HG03442 (cell line): Measurements from ENCODE around the gene DENND2A.
"Not testable (repeated sequence)": the region's sequence is repeated elsewhere in the genome, so short reads cannot be mapped to it uniquely, and the experiment has no call there.

Source experiments
- ATAC-seq: cut with Tn5 transposase; IDR thresholded peaks from one replicate; pipeline ENCODE4 v1.9.1; 2021; ENCODE audit warnings: mild to moderate bottlenecking, moderate library complexity; ENCODE audit not compliant: unreplicated experiment

Gene DENND2A

DNA sequence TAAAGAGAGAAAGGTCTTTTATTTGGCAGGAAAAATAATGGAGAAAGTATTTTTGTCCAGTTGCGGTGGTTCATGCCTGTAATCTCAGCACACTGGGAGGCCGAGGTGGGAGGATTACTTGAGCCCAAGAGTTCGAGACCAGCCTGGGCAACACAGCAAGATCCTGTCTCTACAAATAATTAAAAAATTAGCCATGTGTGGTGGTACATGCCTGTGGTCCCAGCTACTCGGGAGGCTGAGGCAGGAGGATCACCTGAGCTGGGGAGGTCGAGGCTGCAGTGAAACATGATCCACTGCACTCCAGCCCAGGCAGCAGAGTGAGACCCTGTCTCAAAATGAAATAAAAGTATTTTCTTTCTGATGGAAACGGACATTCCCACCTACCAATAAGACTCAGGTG lies 83.5 kb downstream of the DENND2A start:
- no peak for ATAC-seq

DNA sequence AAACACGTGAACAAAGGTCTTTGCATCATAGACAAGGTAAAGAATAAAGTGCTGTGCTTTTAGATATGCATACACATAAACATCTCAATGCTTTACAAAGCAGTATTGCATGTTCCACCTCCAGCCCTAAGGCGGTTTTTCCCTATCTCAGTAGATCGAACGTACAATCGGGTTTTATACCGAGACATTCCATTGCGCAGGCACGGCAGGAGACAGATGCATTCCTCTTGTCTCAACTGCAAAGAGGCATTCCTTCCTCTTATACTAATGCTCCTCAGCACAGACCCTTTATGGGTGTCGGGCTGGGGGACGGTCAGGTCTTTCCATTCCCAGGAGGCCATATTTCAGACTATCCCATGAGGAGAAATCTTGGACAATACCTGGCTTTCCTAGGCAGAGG lies 87.4 kb downstream of the DENND2A start:
- ATAC-seq: not testable (repeated sequence)

DNA sequence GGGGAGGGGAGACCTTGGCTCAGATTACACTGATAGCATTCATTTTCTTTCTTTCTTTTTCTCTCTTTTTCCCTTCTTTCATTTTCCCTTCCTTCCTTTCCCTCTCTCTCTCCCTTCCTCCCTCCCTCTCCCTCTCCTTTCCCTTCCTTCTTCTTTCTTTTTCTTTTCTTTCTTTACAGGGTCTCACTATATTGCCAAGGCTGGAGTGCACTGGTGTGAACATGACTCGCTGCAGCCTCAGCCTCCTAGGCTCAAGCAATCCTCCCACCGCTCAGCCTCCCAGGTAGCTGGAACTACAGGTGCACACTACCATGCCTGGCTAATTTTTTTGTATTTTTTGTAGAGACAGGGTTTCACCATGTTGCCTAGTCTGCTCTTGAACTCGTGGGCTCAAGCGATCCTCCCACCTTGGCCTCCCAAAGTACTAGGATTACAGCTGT lies 88.4 kb downstream of the DENND2A start:
- ATAC-seq: no peak

DNA sequence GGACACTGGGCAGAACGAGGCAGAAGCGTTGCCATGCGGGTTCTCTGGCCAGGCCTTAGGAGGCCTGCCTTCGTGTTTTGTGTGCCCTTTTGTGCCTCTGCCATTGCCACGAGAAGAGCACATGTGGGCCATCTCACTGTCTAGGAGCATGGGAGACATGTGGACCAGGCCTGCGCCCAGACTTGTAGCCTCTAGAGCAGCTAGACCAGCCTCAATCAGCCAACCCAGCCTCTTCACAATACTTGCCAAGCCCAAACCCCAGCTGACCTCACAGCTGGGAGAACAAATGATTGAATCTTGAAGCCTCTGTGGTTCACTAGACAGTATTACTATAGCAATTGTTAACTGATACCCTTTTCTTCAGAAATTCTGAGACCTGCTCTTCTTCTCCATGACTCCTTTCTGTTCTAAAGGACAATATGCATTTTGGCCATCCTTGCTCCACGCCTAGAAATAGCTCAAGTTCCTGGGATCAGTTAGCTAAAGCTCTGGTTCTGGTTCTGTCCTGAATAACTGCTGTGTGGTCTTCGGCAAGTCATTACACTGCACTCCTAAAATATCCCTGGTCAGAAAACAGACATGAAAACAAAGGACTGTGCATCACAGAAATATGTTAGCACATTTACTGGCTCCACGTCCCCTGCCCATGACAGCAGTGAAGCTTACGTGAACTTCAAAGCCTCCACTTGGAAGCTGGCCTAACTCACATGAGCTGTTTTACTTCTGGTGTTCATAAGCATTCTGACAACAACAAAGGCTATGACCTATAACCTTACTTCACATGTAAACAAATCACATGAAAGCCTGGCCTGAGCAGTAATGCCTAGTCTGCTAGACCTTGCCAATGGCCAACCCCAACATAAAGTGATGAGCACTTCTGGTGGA lies 89.0 kb downstream of the DENND2A start:
- ATAC-seq: no peak

GRCh38 chr7:140546947-140547346 lies 93.7 kb downstream of the DENND2A start:
- ATAC-seq: no peak

GRCh38 chr7:140544388-140544826 lies 96.2 kb downstream of the DENND2A start:
- no peak for ATAC-seq

- no peak for ATAC-seq
Observed at GRCh38 chr7:140542228-140542603, 98.4 kb downstream of the DENND2A start.

DNA sequence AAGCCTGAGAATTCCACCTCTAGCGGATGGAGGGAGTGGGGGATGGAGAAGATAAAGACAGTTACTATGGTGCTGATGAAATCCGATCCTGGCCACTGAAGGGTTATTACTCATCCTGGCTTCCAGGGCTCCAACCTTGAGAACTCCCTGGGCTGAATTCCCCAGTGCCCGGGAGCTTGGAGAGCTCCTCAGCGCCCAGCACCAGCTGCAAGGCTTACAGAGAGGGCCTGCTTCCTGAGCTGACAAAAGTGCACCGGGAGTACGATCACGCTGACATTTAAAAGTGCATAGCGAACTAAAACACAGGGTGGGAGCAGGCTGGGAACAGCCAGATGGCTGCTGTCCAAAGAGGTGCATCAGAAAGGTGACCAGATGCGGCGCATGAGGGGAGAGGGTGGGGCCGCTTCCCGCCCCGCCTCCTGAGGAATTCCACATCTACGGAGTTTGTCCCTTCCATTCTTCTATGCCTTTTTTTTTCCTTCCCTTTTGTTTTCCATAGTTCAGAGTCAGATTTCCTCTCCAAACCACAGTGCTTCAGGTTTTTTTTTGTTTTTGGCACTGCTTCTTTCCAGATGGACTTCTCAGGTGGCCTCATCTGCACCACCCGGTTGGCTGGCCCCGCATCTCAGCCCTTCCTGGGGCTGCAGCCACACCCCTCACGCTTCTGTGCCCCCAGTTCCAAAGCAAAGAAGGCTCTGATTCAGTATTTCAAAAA lies 98.9 kb downstream of the DENND2A start:
- no peak for ATAC-seq

DNA sequence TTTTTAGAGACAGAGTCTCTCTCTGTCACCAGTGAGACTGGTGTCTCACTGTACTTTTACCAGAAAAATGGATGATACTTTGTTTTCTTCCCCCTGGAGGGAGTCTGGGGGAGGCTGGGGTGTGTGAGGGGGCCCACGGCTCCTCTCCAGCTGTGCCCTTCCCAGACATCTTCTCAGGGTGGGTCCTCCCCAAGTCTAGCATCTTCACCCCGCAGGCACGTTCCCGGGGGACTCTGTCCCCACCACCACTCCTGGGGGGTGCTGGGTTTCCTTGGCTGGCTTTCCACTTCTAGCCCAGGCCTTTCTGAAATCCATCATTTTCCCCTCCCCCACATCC lies 99.5 kb downstream of the DENND2A start:
- no peak for ATAC-seq

DNA sequence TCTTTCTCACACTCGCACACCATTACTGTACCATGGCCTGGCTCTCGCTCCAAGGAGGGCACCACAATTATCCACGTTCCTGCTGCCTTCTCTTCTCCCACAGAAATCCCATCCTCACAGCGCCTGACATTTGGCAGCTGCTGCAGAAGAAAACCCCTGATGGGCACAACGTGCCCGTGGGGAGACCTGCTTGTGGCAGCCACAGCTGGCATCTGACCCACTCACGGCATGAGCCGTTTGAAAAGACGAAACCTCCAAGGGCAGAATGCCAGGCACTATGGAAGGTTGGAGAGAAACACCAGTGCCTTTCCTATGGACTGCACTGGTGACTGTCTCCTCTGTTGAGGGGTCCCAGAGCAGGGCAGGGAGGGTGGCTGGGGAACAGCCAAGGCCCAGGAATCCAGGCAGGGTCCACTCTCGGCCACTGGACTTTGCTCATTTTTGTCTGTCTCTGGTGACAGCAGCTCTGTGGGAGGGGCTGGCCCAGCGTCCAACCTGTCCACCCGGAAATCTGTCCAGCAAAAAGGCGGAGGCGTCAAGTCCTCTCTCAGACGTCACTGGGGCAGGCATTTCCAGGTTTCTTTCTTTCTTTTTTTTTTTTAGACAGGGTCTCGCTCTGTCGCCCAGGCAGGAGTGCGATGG lies 100.4 kb downstream of the DENND2A start:
- no peak for ATAC-seq

DNA sequence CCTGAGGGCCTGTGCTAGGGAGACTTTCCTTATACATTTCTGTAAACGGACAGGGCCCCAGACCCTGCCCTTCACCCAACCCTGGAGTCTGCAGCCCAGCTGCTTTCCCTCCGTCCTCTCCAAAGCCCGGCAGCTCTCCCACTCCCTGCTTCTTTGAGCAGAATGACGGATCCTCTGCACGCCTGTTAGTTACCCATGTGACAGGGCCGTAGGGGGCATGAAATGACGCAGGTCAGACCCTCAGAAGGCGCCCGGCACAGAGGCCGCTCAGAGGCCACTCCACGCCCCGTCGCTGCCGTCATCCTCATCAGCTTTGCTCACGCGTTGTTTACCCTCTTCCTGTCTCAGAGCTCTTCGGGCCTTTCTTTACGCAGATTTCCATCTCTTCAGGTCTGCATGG lies 101.2 kb downstream of the DENND2A start:
- no peak for ATAC-seq

DNA sequence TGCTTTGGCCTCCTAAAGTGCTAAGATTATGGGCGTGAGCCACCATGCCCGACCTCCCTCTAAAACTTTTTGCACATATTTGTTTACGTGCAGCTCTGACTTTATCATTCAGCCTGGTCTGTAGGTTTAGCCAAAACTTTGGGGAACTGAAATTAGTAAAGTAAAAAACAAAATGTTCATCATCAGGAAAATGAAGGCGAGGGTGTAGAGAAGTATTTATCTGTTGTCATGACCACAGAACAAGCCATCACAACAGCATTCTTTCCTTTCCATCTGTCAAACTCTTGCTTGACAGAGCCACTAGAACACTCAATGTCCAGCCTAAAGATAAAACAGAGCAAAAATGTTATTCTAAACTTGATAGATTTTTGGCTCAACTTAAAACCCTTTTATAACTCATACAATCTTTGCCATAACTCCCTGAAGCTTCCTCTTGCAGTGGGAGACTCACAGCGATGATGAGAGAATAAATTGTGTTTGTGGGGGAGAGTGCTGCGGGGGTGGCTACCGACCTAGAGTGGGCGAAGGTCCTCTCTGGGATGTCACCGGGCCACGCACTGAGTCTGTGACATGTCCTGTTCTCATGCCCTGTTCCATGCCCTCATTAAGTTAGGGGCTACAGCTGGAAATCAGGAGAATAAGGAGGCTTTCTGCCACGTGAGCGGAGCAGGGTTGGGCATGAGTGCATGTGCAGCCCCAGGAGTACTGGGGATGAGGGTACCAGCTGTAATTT lies 102.7 kb downstream of the DENND2A start:
- no peak for ATAC-seq

DNA sequence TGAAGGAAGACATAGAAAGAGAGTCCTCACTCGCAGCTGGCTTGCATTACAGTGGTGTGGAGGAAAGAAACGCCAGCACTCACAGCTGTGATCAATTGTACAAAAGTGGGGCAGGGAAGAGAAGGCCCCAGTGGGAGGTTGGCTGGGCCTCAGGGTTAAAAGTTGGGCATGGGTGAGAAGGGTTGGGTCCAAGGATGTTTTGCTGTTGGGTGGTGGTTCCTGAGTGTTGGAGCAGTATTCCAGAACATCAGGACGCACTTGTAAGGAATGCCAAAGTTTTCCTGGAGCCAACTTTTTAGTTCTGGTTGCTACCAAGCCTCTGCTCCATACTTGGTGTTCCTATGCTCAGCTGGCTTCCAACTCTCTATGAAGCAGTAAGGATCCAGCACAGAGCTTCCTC lies 105.9 kb downstream of the DENND2A start:
- no peak for ATAC-seq

GRCh38 chr7:140533394-140533872 lies 107.2 kb downstream of the DENND2A start:
- no peak for ATAC-seq

GRCh38 chr7:140529428-140529827 lies 111.2 kb downstream of the DENND2A start:
- not testable (repeated sequence) for ATAC-seq

DNA sequence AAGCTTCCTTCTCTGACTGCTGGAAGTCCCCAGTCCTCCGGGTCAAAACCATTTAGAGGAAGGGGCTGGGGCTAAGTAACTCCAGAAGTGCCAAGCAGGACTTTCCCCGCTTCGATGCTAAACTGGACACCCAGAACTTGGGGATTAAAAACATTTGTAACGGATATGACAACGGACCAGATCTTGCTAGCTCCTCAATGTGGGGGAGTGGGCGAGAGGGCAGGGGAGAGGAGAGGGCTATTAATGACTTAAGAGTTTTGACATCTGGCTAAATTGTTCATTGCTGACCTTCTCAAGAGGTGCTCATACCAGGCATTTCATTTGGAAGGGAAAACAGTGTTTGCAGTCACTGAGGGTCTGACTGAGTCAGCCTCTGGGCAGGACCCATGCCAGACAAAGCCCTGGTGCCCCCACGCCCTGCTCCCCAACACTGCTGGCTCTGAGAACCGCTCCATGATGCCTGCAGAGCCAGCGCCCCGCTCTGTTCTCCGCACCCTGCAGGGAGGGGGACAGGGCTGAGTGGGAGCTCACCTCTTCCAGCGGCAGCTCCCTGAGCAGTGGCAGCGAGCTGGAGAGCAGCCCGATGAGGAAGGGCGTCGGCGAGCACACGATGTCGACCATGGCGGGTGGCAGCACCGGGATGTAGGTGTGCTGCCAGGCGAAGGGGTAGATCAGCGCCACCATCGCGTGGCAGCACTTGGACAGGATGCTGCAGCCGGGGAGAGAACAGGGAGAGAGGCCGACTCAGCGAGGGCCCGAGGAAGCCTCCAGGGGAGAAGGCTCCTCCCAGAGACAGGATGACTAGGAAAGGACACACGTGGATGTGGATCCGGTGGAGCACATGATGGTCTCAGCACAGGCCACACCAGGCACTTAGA lies 113.6 kb downstream of the DENND2A start:
- ATAC-seq: no peak

DNA sequence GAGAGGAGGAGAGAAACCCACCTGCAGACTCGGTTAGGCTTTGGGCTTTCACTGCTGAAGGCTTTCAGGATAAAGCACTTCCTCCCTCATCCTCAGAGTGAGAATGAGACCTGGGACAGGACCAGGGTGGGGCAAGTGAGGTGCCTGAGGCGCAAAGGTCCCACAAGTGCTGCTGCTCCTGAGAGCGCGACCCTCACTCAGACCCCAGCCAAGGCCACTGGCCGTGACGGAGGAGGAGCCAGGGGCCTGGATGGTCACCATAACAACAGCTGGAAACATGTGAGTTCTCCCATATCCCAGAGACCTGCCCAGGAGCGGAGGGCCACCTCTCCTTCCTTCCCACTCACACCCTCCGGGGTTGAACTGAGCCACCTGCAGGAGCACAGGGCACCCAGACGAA lies 114.4 kb downstream of the DENND2A start:
- no peak for ATAC-seq

DNA sequence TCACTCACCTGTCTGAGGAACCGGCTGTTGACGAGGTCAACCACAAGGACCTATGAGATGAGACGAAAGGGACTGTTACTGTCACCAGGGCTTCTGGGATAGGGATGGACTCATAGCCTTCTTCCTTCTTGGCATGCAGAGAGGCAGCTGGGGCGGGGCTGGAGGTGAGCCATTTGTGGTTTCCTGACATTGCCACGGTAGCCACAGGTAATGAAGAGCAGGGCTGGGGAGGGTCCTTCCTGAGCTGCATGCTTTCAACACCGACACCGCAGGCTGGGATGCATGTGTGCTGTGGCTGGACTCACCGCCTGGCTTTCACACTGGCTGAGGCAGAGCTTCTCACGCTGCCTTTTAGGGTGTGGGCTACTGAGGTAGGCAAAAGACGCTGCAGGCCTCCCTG lies 114.9 kb downstream of the DENND2A start:
- ATAC-seq: no peak

DNA sequence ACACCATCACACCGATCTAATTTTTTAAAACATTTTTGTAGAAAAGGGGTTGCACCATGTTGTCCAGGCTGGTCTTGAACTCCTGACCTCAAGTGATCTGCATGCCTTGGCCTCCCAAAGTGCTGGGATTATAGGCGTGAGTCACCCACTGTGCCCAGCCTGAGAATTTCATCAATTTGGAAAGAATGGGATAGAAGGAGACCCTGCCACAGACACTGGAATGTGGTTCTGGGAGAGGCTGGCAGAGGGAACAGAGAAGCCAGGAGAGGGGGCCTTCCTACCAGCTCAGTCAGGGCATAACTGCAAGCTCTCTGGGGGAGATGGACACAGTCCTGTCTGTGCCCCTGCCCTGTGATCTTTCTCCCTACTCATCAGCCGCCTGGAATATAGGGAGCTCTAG lies 119.2 kb downstream of the DENND2A start:
- ATAC-seq: no peak

DNA sequence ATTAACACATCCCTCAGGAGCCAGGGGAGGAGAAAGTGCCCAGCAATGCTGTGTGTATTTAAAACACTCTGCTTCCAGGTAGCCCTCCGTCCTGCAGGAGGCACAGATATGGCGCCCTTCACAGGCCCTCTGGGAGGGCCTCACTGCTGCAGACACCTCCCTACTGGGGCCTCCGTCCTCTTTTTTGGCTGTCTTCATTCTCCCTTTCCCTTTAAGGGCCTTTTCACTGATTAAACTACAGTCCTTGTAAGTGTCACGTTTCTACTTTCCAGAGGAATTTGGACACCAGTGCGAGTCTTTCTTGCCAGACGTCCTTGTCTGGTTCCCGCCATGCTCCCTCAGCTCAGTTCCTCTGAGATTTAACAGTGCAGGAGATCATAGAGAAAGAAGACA lies 121.6 kb downstream of the DENND2A start:
- ATAC-seq: no peak
